Upper lobe of right lung (tissue), 1 donor: Measurements from ENCODE around the gene RAB32. TPM values are rescaled to one million over a fixed set of nuclear protein-coding genes. Genes with fewer than 3 reads are reported as not detected.
"Not testable (repeated sequence)": the region's sequence is repeated elsewhere in the genome, so short reads cannot be mapped to it uniquely, and the experiment has no call there.

ENCODE experiments used
- ATAC-seq: fragments of 200-7000 bp; cut with Tn5 transposase; one replicate; pipeline ENCODE4 v1.9.1; 2020; ENCODE audit warnings: mild to moderate bottlenecking, moderate library complexity
- DNase-seq: peaks from one replicate; pipeline ENCODE4 v3.0.0-alpha.2; 2020
- H3K27ac ChIP-seq: fragments of 200-600 bp; one replicate; pipeline ENCODE4 v1.8.0; 2022
- H3K27me3 ChIP-seq: fragments of 200-600 bp; one replicate; pipeline ENCODE4 v1.8.0; 2022; ENCODE audit warnings: mild to moderate bottlenecking
- H3K36me3 ChIP-seq: fragments of 200-600 bp; one replicate; pipeline ENCODE4 v1.8.0; 2022
- H3K4me1 ChIP-seq: fragments of 200-600 bp; one replicate; pipeline ENCODE4 v1.8.0; 2022
- H3K4me3 ChIP-seq: fragments of 200-600 bp; one replicate; pipeline ENCODE4 v1.8.0; 2022; ENCODE audit warnings: mild to moderate bottlenecking
- H3K9me3 ChIP-seq: fragments of 200-600 bp; one replicate; pipeline ENCODE4 v1.8.0; 2022
- CTCF ChIP-seq: fragments of 200-600 bp; IDR thresholded peaks from one replicate; pipeline ENCODE4 v1.8.0; 2022; ENCODE audit warnings: antibody characterized with exemption
- intact Hi-C: fragments of 100-400 bp; cut with DNase I; formaldehyde crosslinking; loops from one replicate; pipeline ENCODE4 v1.11.0; 2022
- total RNA-seq: library from RNA; stranded (reverse); fragmentation: NEBNext Ultra II Directional; extraction: Animal tissue kit (Norgen Biotek cat#: 25700); gene quantifications from one replicate; pipeline ENCODE4 v1.2.1, GENCODE V29; 2021
- donor health status: DM: no; HTN: yes; CAD: no; lungs with severe emphysema.

RAB32 gene
- total RNA-seq, 1 donor from 2014 or later, result 36.8 TPM

- ATAC-seq, result no peak
- Histone ChIP-seq H3K4me1 (no peaks in the 10 kb centered on the region), H3K27ac (no peak overlapping the region), H3K4me3 (no peak overlapping the region), H3K27me3 (no peaks in the 10 kb centered on the region), H3K36me3 (peaks cover 31% of the 10 kb centered on the region), H3K9me3 (no peaks in the 10 kb centered on the region)
- DNase-seq, result no peak
- intact Hi-C loops, result no loop called here
- TF ChIP-seq CTCF, result no peak
Measured at GRCh38 chr6:146553377-146554135, 9.9 kb downstream of the RAB32 start.

DNA sequence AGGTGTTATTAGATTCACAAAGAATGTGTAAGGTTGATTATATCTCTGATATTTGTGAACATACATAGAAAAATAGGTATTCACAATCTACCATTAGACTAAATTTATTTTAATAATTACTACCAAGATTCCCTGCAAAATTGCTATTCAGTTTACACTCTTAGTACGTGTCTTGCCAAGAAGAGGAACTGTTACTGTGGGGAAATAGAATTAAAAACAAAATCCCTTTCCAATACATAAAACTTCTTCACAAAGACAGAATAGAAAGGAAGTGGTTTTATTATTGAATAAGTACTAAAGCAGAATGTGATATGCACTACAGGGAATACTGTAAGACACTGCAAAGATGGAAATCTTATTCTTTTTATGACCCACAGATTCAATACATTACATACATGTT is 17.0 kb downstream of the RAB32 start:
- no peak for ATAC-seq
- intact Hi-C loops, result no loop called here

GRCh38 chr6:146566661-146567060 is 23.0 kb downstream of the RAB32 start:
- H3K4me1 ChIP-seq, H3K9me3 ChIP-seq, intact Hi-C loops, H3K4me3 ChIP-seq, H3K27ac ChIP-seq, ATAC-seq, H3K36me3 ChIP-seq, H3K27me3 ChIP-seq, DNase-seq: not testable (repeated sequence)

More for the DNA sequence above, 17.0 kb downstream of the RAB32 start:
- DNase-seq, result no peak
- Histone ChIP-seq H3K27me3 (no peaks in the 10 kb centered on the region), H3K27ac (no peak overlapping the region), H3K9me3 (no peaks in the 10 kb centered on the region), H3K36me3 (peaks cover 3% of the 10 kb centered on the region), H3K4me1 (no peaks in the 10 kb centered on the region), H3K4me3 (no peak overlapping the region)
- TF ChIP-seq CTCF, result no peak

- H3K4me1 ChIP-seq, H3K27me3 ChIP-seq, intact Hi-C loops, H3K4me3 ChIP-seq, H3K9me3 ChIP-seq, DNase-seq, H3K36me3 ChIP-seq, ATAC-seq, H3K27ac ChIP-seq: not testable (repeated sequence)
Measured at GRCh38 chr6:146568619-146569018, 25.0 kb downstream of the RAB32 start.

DNA sequence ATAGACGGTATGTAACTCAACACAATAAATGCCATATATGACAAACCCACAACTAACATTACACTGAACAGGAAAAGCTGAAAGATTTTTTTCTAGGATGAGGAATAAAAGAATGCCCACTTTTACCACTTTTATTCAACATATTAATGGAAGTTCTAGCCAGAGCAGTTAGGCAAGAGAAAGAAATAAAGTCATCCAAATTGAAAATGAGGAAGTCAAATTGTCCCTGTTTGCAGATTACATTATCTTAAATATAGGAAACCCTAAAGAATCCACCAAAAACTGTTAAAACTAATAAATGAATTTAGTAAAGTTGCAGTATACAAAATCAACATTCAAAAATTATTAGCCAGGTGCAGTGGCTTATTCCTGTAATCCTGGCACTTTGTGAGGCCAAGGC is 30.6 kb downstream of the RAB32 start:
- Histone ChIP-seq H3K4me1 (no peaks in the 10 kb centered on the region), H3K36me3 (no peaks in the 10 kb centered on the region), H3K27me3 (no peaks in the 10 kb centered on the region), H3K4me3 (no peak overlapping the region), H3K27ac (no peak overlapping the region), H3K9me3 (peaks cover 6% of the 10 kb centered on the region)
- ATAC-seq (no peak), DNase-seq (no peak)
- TF ChIP-seq CTCF, result no peak
- intact Hi-C loops, result no loop called here

DNA sequence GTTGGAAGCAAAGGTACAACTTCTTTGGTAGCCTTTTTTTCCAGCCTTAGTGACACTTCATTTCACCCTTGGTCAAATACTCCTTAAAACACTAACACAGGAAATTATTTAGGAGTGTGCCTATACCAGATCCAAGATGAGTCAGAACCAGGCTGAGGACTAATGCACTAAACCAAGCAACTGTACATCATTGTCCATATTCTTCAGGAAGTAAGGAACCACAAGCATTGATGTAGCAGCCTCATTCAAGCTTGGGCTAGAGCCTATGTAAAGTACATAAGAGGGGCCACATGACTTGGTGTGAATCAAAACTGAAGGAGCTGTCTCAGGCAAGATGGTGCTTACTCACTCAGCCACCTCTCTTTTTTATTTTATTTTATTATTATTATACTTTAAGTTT is 34.4 kb downstream of the RAB32 start:
- Histone ChIP-seq H3K27me3 (no peaks in the 10 kb centered on the region), H3K9me3 (peaks cover 6% of the 10 kb centered on the region), H3K36me3 (no peaks in the 10 kb centered on the region), H3K4me1 (no peaks in the 10 kb centered on the region), H3K4me3 (no peak overlapping the region), H3K27ac (no peak overlapping the region)
- DNase-seq (no peak), ATAC-seq (no peak)
- intact Hi-C loops, result no loop called here
- no peak for TF ChIP-seq CTCF

DNA sequence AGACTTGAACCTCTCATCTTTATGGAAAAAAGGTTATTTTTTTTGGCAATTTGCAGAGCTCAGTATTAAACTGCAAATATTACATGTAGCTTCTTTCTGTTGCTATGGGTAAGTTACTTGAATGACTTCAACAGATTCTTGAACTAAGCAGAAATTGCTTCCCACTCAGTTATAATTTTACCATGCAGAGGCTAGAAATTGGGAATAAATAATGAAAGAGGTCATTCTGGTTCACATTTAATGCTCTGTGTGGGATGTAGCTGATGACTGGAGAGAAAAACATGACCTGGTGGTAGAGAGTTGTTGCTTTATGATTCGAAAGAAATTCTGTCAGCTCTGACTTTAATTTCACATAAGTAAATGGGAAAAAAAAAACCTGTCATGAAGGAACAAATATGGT is 38.3 kb downstream of the RAB32 start:
- TF ChIP-seq CTCF, result no peak
- no peaks in the 10 kb centered on the region for H3K4me1 ChIP-seq
- no peaks in the 10 kb centered on the region for H3K9me3 ChIP-seq
- H3K27ac ChIP-seq, result no peak overlapping the region
- H3K4me3 ChIP-seq, result no peak overlapping the region
- no peak for ATAC-seq
- no peaks in the 10 kb centered on the region for H3K27me3 ChIP-seq
- DNase-seq, result no peak
- H3K36me3 ChIP-seq, result no peaks in the 10 kb centered on the region
- intact Hi-C loops, result no loop called here
